H1 (cell line): ENCODE measurements around the gene MYO16. TPM values are rescaled to one million over a fixed set of nuclear protein-coding genes. Genes with fewer than 3 reads are reported as not detected.

ENCODE experiments used
- BACH1 ChIP-seq: IDR thresholded peaks from 2 replicates; pipeline ENCODE4 v1.6.1; 2012; ENCODE audit warnings: low read length, improper control_type of control experiment
- CHD7 ChIP-seq: fragments of 300-600 bp; sonication (generic); IDR thresholded peaks from 2 replicates; pipeline ENCODE4 v1.7.1; 2012; ENCODE audit warnings: low read length, moderate library complexity, mild to moderate bottlenecking, inconsistent platforms; ENCODE audit not compliant: insufficient replicate concordance
- CREB1 ChIP-seq: IDR thresholded peaks from 2 replicates; pipeline ENCODE4 v1.6.1; 2012; ENCODE audit warnings: inconsistent platforms
- EP300 ChIP-seq, 2 experiments: IDR thresholded peaks; 1 replicate in 1 of 2; 2 replicates in 1 of 2; pipeline ENCODE4 v1.6.1; 2011 to 2012; ENCODE audit warnings: low read depth in 2 of 2, low read length in 2 of 2, mild to moderate bottlenecking in 2 of 2, borderline replicate concordance in 1 of 2, inconsistent platforms in 1 of 2, moderate library complexity in 1 of 2
- MAFK ChIP-seq: IDR thresholded peaks from 2 replicates; pipeline ENCODE4 v1.6.1; 2012; ENCODE audit warnings: low read depth, mild to moderate bottlenecking, improper control_type of control experiment, low read length
- POLR2AphosphoS5 ChIP-seq: IDR thresholded peaks from 2 replicates; pipeline ENCODE4 v1.6.1; 2011; ENCODE audit warnings: low read depth, low read length
- RFX5 ChIP-seq: IDR thresholded peaks from 2 replicates; pipeline ENCODE4 v1.6.1; 2011; ENCODE audit warnings: low read depth, low read length, improper control_type of control experiment, borderline replicate concordance
- SIN3A ChIP-seq, 2 experiments: IDR thresholded peaks in 1 of 2; conservative IDR thresholded peaks in 1 of 2; 2 replicates each; pipeline ENCODE4 v1.6.1; 2011 to 2012; ENCODE audit warnings: low read length in 2 of 2, improper control_type of control experiment in 1 of 2, low read depth in 1 of 2, mild to moderate bottlenecking in 1 of 2
- TCF12 ChIP-seq: IDR thresholded peaks from 2 replicates; pipeline ENCODE4 v1.6.1; 2011; ENCODE audit warnings: low read depth, mild to moderate bottlenecking, low read length
- polyA plus RNA-seq, 7 experiments: library from polyadenylated mRNA; depleted of rRNA in 3 of 7; stranded (reverse) in 5 of 7; unstranded in 2 of 7; fragments of >200 nt in 5 of 7; fragments of 200-250 nt in 2 of 7; gene quantifications; 1 replicate in 5 of 7; 2 replicates in 1 of 7; 4 replicates in 1 of 7; pipeline versions ENCODE4 v1.2.1 to v1.2.3, GENCODE V29; 2011 to 2013; ENCODE audit warnings: missing spikeins in 2 of 7, mixed read lengths in 2 of 7
- total RNA-seq: library from RNA; stranded (reverse); fragmentation: NEBNext Ultra II Directional; extraction: Animal tissue kit (Norgen Biotek cat#: 25700); gene quantifications from 2 replicates; pipeline ENCODE4 v1.2.1, GENCODE V29; 2021

Gene MYO16
- total and polyA plus RNA-seq, 2 of the 8 experiments (the other 6 are each of a cell fraction or from before 2014, with no cell fraction given) = 0.02 to 0.22 TPM

GRCh38 chr13:108827646-108828045, 198.2 kb downstream of the MYO16 start (continued):
- no peak for TF ChIP-seq CHD7
- TF ChIP-seq BACH1 = no peak
- no peak for TF ChIP-seq RFX5
- TF ChIP-seq TCF12 = no peak
- no peak for TF ChIP-seq EP300 (IDR thresholded peaks at IDR 0.05; ENCODE audit: borderline replicate concordance in 1 of 2, low read depth in 2 of 2, low read length in 2 of 2)
- TF ChIP-seq POLR2AphosphoS5 = no peak
- no peak for TF ChIP-seq SIN3A (conservative IDR thresholded peaks at IDR 0.05 in 1 of 2, IDR thresholded peaks at IDR 0.05 in 1 of 2; ENCODE audit: low read depth in 1 of 2, low read length in 2 of 2)
- TF ChIP-seq CREB1 = no peak
- no peak for TF ChIP-seq MAFK
